ENCODE results near the gene IGF2BP1. TPM values are rescaled to one million over a fixed set of nuclear protein-coding genes. Genes with fewer than 3 reads are reported as not detected.

The IGF2BP1 gene
- total and polyA plus RNA-seq, 2 donors (not counting 1 experiment from before 2014, with no cell fraction given): under 0.01 to 1.1 TPM

DNA sequence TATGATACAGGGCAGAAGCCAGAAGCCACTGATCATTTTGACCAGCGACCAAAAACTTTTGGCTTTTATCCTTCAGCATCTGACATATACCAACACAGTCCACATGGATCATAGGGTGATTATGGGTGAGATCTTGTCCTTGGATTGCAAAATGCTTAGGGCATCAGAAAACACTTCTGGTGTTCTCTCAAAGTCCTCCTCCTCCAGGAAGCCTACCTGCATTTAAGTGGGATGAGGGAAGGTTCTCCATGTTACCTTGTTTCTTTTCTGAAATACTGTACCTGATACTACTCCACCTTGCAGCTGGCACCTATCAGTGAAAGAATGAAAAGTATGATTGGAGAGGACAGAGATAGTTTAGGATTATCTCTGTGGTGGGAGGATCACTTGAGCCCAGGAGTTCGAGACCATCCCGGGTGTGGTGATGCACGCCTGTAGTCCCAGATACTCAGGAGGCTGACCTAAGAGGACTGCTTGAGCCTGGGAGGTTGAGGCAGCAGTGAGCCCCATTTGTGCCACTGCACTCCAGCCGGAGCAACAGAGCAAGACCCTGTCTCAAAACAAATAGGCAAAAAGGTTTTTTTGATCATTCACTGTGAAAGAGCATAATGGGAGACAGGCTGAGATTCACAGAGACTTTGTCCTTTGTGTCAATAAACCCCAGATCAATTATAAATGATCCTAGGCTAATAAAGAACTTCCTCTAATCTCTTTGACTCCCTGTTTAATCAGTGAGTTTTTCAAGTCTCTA is 88.6 kb downstream of the IGF2BP1 start:
- Histone ChIP-seq H3K36me3 (ENCODE audit: control insufficient read depth, insufficient read depth, low read length) (no peaks in the 10 kb centered on the region), H3K4me1 (ENCODE audit: control insufficient read depth, extremely low read depth, insufficient read depth, low read length) (no peaks in the 10 kb centered on the region), H3K4me2 (ENCODE audit: extremely low read depth, insufficient read depth, low read length) (no peak overlapping the region), H3K27ac (ENCODE audit: insufficient read depth, low read length) (no peak overlapping the region), H4K20me1 (ENCODE audit: control insufficient read depth, extremely low read depth, insufficient read depth, low read length) (no peaks in the 10 kb centered on the region), H3K9ac (ENCODE audit: insufficient read depth, low read length) (no peak overlapping the region), H3K27me3 (ENCODE audit: control insufficient read depth, insufficient read depth, low read length) (peaks cover 15% of the 10 kb centered on the region), H3K4me3 (replicated peaks in 1 of 4; ENCODE audit: control extremely low read depth in 1 of 4, insufficient read depth in 1 of 4, low read depth in 3 of 4, low read length in 4 of 4) (no peak overlapping the region), H3K9me3 (ENCODE audit: control insufficient read depth, insufficient read depth, low read depth, low read length) (no peaks in the 10 kb centered on the region), H2AFZ (ENCODE audit: low read length) (no peak overlapping the region), H3K79me2 (ENCODE audit: control insufficient read depth, insufficient read depth, low read length) (no peaks in the 10 kb centered on the region)
- TF ChIP-seq EZH2 (IDR thresholded peaks at IDR 0.05; ENCODE audit: low read length, missing control alignments) (no peak), CTCF (conservative IDR thresholded peaks at IDR 0.05 in 1 of 2, IDR thresholded peaks at IDR 0.05 in 1 of 2; ENCODE audit: low read depth in 1 of 2, low read length in 2 of 2) (no peak)
- DNase-seq (ENCODE audit: low read depth in 2 of 2): no peak

- Histone ChIP-seq H3K36me3 (ENCODE audit: control insufficient read depth, insufficient read depth, low read length) (no peaks in the 10 kb centered on the region), H3K4me2 (ENCODE audit: extremely low read depth, insufficient read depth, low read length) (no peak overlapping the region), H4K20me1 (ENCODE audit: control insufficient read depth, extremely low read depth, insufficient read depth, low read length) (no peaks in the 10 kb centered on the region), H3K27ac (ENCODE audit: insufficient read depth, low read length) (no peak overlapping the region), H3K4me3 (replicated peaks in 1 of 4; ENCODE audit: control extremely low read depth in 1 of 4, insufficient read depth in 1 of 4, low read depth in 3 of 4, low read length in 4 of 4) (no peak overlapping the region), H3K4me1 (ENCODE audit: control insufficient read depth, extremely low read depth, insufficient read depth, low read length) (no peaks in the 10 kb centered on the region), H2AFZ (ENCODE audit: low read length) (no peak overlapping the region), H3K79me2 (ENCODE audit: control insufficient read depth, insufficient read depth, low read length) (no peaks in the 10 kb centered on the region), H3K9ac (ENCODE audit: insufficient read depth, low read length) (no peak overlapping the region), H3K27me3 (ENCODE audit: control insufficient read depth, insufficient read depth, low read length) (peaks cover 15% of the 10 kb centered on the region), H3K9me3 (ENCODE audit: control insufficient read depth, insufficient read depth, low read depth, low read length) (no peaks in the 10 kb centered on the region)
- TF ChIP-seq CTCF (conservative IDR thresholded peaks at IDR 0.05 in 1 of 2, IDR thresholded peaks at IDR 0.05 in 1 of 2; ENCODE audit: low read depth in 1 of 2, low read length in 2 of 2): no peak
- TF ChIP-seq EZH2 (IDR thresholded peaks at IDR 0.05; ENCODE audit: low read length, missing control alignments): no peak
- DNase-seq (ENCODE audit: low read depth in 2 of 2): no peak
Measured at GRCh38 chr17:49086316-49086605, 89.1 kb downstream of the IGF2BP1 start.

DNA sequence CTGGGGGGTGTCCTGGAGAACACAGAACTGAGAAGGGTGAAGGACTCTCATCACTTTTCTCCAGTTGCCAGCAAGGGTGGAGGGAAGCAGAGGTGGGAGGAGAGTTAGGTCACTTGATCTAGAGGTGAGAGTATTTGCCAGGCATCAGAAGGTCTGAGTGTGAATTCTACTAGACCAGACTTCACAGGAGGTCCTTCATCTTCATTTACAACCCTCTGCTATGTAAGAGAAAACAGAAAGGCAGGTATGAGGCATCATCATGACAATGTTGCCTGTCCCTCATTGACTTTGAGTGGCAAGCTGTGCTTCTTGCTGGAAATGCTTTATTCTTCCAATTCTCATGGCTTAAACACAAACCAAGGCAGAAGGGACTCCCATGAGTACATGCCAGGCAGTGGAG is 89.5 kb downstream of the IGF2BP1 start:
- no peaks in the 10 kb centered on the region for H4K20me1 ChIP-seq (ENCODE audit: control insufficient read depth, extremely low read depth, insufficient read depth, low read length)
- DNase-seq (ENCODE audit: low read depth in 2 of 2): no peak
- TF ChIP-seq CTCF (conservative IDR thresholded peaks at IDR 0.05 in 1 of 2, IDR thresholded peaks at IDR 0.05 in 1 of 2; ENCODE audit: low read depth in 1 of 2, low read length in 2 of 2): no peak
- TF ChIP-seq EZH2 (IDR thresholded peaks at IDR 0.05; ENCODE audit: low read length, missing control alignments): no peak
- no peaks in the 10 kb centered on the region for H3K36me3 ChIP-seq (ENCODE audit: control insufficient read depth, insufficient read depth, low read length)
- no peaks in the 10 kb centered on the region for H3K4me1 ChIP-seq (ENCODE audit: control insufficient read depth, extremely low read depth, insufficient read depth, low read length)
- no peak overlapping the region for H3K4me2 ChIP-seq (ENCODE audit: extremely low read depth, insufficient read depth, low read length)
- H3K27me3 ChIP-seq (ENCODE audit: control insufficient read depth, insufficient read depth, low read length): peaks cover 16% of the 10 kb centered on the region
- no peak overlapping the region for H2AFZ ChIP-seq (ENCODE audit: low read length)
- H3K4me3 ChIP-seq (replicated peaks in 1 of 4; ENCODE audit: control extremely low read depth in 1 of 4, insufficient read depth in 1 of 4, low read depth in 3 of 4, low read length in 4 of 4): no peak overlapping the region
- no peak overlapping the region for H3K9ac ChIP-seq (ENCODE audit: insufficient read depth, low read length)
- H3K27ac ChIP-seq (ENCODE audit: insufficient read depth, low read length): no peak overlapping the region
- H3K79me2 ChIP-seq (ENCODE audit: control insufficient read depth, insufficient read depth, low read length): no peaks in the 10 kb centered on the region
- no peaks in the 10 kb centered on the region for H3K9me3 ChIP-seq (ENCODE audit: control insufficient read depth, insufficient read depth, low read depth, low read length)
